ENCODE results near the gene SLC6A9.

The SLC6A9 gene

DNA sequence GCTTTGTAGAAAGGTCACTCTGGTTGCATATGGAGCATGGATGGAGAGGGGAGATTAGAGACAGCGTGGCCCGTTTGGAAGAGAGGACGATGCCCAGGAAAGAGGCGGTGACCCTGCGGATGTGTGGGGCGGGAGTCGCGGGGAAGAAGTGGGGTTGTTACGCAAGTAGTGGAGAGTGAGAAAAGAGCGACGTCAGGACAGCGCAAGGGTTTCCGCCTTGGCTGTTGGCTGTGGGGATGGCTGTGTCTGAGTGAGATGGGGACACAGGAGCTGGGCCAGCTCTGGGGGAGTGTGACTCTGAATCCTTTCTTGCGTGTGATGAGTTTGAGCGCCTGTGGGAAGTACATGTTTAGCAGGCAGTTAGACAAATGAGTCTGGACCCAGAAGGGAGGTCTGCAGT is 48.5 kb downstream of the SLC6A9 start:
- no peaks in the 10 kb centered on the region for H3K27me3 ChIP-seq (replicated peaks; ENCODE audit: control insufficient read depth, insufficient read depth, low read length)
- peaks cover 10% of the 10 kb centered on the region for H3K36me3 ChIP-seq (ENCODE audit: control insufficient read depth, insufficient read depth, low read length)
- TF ChIP-seq, protein P1, sequence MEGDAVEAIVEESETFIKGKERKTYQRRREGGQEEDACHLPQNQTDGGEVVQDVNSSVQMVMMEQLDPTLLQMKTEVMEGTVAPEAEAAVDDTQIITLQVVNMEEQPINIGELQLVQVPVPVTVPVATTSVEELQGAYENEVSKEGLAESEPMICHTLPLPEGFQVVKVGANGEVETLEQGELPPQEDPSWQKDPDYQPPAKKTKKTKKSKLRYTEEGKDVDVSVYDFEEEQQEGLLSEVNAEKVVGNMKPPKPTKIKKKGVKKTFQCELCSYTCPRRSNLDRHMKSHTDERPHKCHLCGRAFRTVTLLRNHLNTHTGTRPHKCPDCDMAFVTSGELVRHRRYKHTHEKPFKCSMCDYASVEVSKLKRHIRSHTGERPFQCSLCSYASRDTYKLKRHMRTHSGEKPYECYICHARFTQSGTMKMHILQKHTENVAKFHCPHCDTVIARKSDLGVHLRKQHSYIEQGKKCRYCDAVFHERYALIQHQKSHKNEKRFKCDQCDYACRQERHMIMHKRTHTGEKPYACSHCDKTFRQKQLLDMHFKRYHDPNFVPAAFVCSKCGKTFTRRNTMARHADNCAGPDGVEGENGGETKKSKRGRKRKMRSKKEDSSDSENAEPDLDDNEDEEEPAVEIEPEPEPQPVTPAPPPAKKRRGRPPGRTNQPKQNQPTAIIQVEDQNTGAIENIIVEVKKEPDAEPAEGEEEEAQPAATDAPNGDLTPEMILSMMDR (IDR thresholded peaks at IDR 0.05; ENCODE audit: insufficient read depth, low read length, poor library complexity, severe bottlenecking): no peak
- H3K4me3 ChIP-seq (replicated peaks; ENCODE audit: low read depth, low read length): no peak overlapping the region
- DNase-seq (ENCODE audit: extremely low read depth, insufficient read length): no peak

DNA sequence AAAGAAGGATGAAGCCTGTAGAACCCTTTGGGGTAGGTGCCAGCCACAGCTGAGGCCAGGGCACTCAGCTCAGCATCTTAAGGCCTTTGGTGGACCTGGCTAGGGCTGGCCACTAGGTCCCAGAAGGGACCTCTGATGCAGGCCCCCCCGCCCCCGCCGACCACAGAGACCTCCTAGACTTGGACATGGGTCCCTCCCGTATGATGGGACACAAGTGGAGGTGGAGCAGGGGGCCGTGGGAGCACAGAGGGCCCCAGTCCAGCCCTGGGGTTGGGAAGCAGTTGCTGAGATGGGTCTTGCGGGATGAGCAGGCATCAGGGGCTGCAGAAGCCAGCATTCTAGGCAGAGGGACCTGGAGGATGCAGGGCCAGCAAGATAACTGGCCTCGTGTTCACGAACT is 49.0 kb downstream of the SLC6A9 start:
- Histone ChIP-seq H3K27me3 (replicated peaks; ENCODE audit: control insufficient read depth, insufficient read depth, low read length) (no peaks in the 10 kb centered on the region), H3K4me3 (replicated peaks; ENCODE audit: low read depth, low read length) (no peak overlapping the region), H3K36me3 (ENCODE audit: control insufficient read depth, insufficient read depth, low read length) (peaks cover 12% of the 10 kb centered on the region)
- TF ChIP-seq, protein P1 (IDR thresholded peaks at IDR 0.05; ENCODE audit: insufficient read depth, low read length, poor library complexity, severe bottlenecking): no peak
- DNase-seq (ENCODE audit: extremely low read depth, insufficient read length): no peak

DNA sequence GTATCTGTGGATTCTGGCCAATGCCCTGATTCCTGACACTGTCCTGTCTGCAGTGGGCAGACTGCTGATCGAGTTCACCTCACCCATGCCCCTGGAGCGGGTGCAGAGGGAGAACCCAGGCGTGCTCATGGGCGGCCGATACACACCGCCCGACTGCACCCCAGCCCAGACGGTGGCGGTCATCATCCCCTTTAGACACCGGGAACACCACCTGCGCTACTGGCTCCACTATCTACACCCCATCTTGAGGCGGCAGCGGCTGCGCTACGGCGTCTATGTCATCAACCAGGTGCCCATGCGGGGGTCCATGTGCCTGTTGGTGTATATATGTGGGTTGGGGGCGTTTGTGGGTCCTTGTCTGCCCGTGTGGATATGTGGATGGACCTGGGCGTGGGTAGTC is 49.6 kb downstream of the SLC6A9 start:
- no peak for DNase-seq (ENCODE audit: extremely low read depth, insufficient read length)
- peaks cover 16% of the 10 kb centered on the region for H3K36me3 ChIP-seq (ENCODE audit: control insufficient read depth, insufficient read depth, low read length)
- TF ChIP-seq, protein P1 (IDR thresholded peaks at IDR 0.05; ENCODE audit: insufficient read depth, low read length, poor library complexity, severe bottlenecking): no peak

DNA sequence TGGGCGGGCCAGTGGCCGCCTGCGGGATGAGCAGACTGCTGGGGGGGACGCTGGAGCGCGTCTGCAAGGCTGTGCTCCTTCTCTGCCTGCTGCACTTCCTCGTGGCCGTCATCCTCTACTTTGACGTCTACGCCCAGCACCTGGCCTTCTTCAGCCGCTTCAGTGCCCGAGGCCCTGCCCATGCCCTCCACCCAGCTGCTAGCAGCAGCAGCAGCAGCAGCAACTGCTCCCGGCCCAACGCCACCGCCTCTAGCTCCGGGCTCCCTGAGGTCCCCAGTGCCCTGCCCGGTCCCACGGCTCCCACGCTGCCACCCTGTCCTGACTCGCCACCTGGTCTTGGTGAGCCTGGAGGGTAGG is 50.1 kb downstream of the SLC6A9 start:
- H3K36me3 ChIP-seq (ENCODE audit: control insufficient read depth, insufficient read depth, low read length): peaks cover 16% of the 10 kb centered on the region
- TF ChIP-seq, protein P1 (IDR thresholded peaks at IDR 0.05; ENCODE audit: insufficient read depth, low read length, poor library complexity, severe bottlenecking): no peak
- no peaks in the 10 kb centered on the region for H3K27me3 ChIP-seq (replicated peaks; ENCODE audit: control insufficient read depth, insufficient read depth, low read length)
- H3K4me3 ChIP-seq (replicated peaks; ENCODE audit: low read depth, low read length): no peak overlapping the region
- no peak for DNase-seq (ENCODE audit: extremely low read depth, insufficient read length)

More for the DNA sequence above, 49.6 kb downstream of the SLC6A9 start:
- Histone ChIP-seq H3K4me3 (replicated peaks; ENCODE audit: low read depth, low read length) (no peak overlapping the region), H3K27me3 (replicated peaks; ENCODE audit: control insufficient read depth, insufficient read depth, low read length) (no peaks in the 10 kb centered on the region)

DNA sequence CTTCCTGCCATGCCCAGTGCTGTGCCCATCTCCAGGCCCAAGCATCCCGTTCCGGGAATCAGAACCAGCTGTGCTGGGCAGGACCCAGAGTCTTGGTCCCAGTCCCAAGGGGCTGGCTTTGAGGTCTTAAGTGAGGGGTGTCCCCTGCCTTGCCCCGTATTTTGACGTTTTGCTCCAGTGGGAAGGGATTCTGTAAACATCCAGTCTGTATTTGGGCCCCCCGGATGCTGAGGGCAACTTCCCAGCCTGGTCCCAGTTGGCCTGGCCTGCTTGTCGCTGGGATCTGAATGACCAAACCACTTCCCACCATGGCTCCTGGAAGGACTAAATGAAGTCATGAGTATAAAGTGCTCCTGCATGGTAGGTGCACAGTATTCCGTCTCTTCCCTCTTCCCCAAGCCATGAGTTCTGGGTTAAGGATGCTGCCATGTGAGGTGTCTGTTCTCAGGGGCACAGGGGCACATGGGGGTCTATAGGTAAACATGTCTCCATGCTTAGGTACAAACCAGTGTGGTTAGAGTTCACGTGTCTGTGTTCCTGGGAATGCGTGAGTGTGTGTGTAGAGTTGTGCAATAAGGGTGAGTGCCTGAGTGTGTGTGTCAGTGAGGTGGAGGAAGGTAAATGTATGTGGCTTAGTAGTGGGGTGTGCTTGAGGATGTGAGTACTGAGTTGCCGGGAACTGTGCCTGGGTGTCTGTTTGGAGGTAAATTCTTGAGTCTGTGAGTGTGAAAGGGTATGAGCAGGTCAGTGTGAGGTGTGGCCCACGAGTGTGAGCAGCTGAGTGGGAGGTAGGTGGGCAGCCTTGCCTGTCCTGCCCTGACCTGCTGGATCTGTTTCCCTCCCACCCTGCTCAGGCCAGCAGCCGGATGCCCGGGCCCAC is 50.8 kb downstream of the SLC6A9 start:
- Histone ChIP-seq H3K4me3 (replicated peaks; ENCODE audit: low read depth, low read length) (peak overlapping the region; percentile 70), H3K36me3 (ENCODE audit: control insufficient read depth, insufficient read depth, low read length) (peaks cover 16% of the 10 kb centered on the region), H3K27me3 (replicated peaks; ENCODE audit: control insufficient read depth, insufficient read depth, low read length) (no peaks in the 10 kb centered on the region)
- TF ChIP-seq, protein P1 (IDR thresholded peaks at IDR 0.05; ENCODE audit: insufficient read depth, low read length, poor library complexity, severe bottlenecking): no peak
- DNase-seq (ENCODE audit: extremely low read depth, insufficient read length): no peak
